Activated naive CD8-positive, alpha-beta T cell treated with anti-CD3 and anti-CD28 coated beads, Interleukin-2, amount 50 U/mL, for 24 hours (primary cell): ENCODE data around the gene RADX.

Experiments used
- ATAC-seq: fragments of 150-1000 bp; cut with Tn5 transposase; one replicate; pipeline ENCODE4 v1.10.0; 2021
- DNase-seq: peaks from one replicate; pipeline ENCODE4 v3.0.0; 2021
- H3K27ac Mint-ChIP-seq: one replicate; pipeline ENCODE4 v1.8.0; 2021; ENCODE audit warnings: mild to moderate bottlenecking, mixed read lengths
- H3K27me3 Mint-ChIP-seq: one replicate; pipeline ENCODE4 v1.8.0; 2021; ENCODE audit warnings: mixed read lengths
- H3K36me3 Mint-ChIP-seq: one replicate; pipeline ENCODE4 v1.8.0; 2021; ENCODE audit warnings: low read depth, mixed read lengths
- H3K4me1 Mint-ChIP-seq: one replicate; pipeline ENCODE4 v1.8.0; 2021; ENCODE audit warnings: mixed read lengths
- H3K4me3 Mint-ChIP-seq: one replicate; pipeline ENCODE4 v1.8.0; 2021; ENCODE audit warnings: mild to moderate bottlenecking, moderate library complexity, mixed read lengths
- H3K9me3 Mint-ChIP-seq: one replicate; pipeline ENCODE4 v1.8.0; 2021; ENCODE audit warnings: mixed read lengths

The RADX gene

GRCh38 chrX:106716004-106716403, 104.2 kb downstream of the RADX start:
- no peak overlapping the region for H3K27ac Mint-ChIP-seq
- peaks cover 2% of the 10 kb centered on the region for H3K27me3 Mint-ChIP-seq
- no peaks in the 10 kb centered on the region for H3K4me1 Mint-ChIP-seq
- no peaks in the 10 kb centered on the region for H3K36me3 Mint-ChIP-seq
- no peak overlapping the region for H3K4me3 Mint-ChIP-seq
- no peak for ATAC-seq
- DNase-seq = no peak
- H3K9me3 Mint-ChIP-seq = no peaks in the 10 kb centered on the region

GRCh38 chrX:106716463-106716862, 104.7 kb downstream of the RADX start:
- ATAC-seq (no peak), DNase-seq (no peak)
- H3K4me3 Mint-ChIP-seq = no peak overlapping the region
- H3K9me3 Mint-ChIP-seq = no peaks in the 10 kb centered on the region
- peaks cover 2% of the 10 kb centered on the region for H3K27me3 Mint-ChIP-seq
- no peaks in the 10 kb centered on the region for H3K36me3 Mint-ChIP-seq
- H3K27ac Mint-ChIP-seq = no peak overlapping the region
- no peaks in the 10 kb centered on the region for H3K4me1 Mint-ChIP-seq

GRCh38 chrX:106718709-106719108, 106.9 kb downstream of the RADX start:
- no peak overlapping the region for H3K27ac Mint-ChIP-seq
- no peak overlapping the region for H3K4me3 Mint-ChIP-seq
- peaks cover 5% of the 10 kb centered on the region for H3K27me3 Mint-ChIP-seq
- no peak for DNase-seq
- H3K4me1 Mint-ChIP-seq = no peaks in the 10 kb centered on the region
- H3K9me3 Mint-ChIP-seq = no peaks in the 10 kb centered on the region
- no peak for ATAC-seq
- no peaks in the 10 kb centered on the region for H3K36me3 Mint-ChIP-seq

GRCh38 chrX:106725931-106726330, 114.2 kb downstream of the RADX start:
- no peak overlapping the region for H3K27ac Mint-ChIP-seq
- no peak for DNase-seq
- no peaks in the 10 kb centered on the region for H3K9me3 Mint-ChIP-seq
- peak overlapping the region; percentile 55 for H3K4me3 Mint-ChIP-seq
- no peaks in the 10 kb centered on the region for H3K36me3 Mint-ChIP-seq
- H3K27me3 Mint-ChIP-seq = peaks cover 27% of the 10 kb centered on the region
- ATAC-seq = no peak
- H3K4me1 Mint-ChIP-seq = no peaks in the 10 kb centered on the region

- no peaks in the 10 kb centered on the region for H3K9me3 Mint-ChIP-seq
- ATAC-seq (peak; percentile 59), DNase-seq (peak; percentile 5)
- no peaks in the 10 kb centered on the region for H3K4me1 Mint-ChIP-seq
- H3K36me3 Mint-ChIP-seq = no peaks in the 10 kb centered on the region
- peaks cover 29% of the 10 kb centered on the region for H3K27me3 Mint-ChIP-seq
- no peak within 1 kb of the TSS for H3K27ac Mint-ChIP-seq
- peak within 1 kb of the TSS; percentile 55 for H3K4me3 Mint-ChIP-seq
These were observed 115.0 kb downstream of the RADX start, which contains the start of gene RNF128 for GRCh38 chrX:106726485-106727437. Gene RNF128 (plus strand): TSS chrX:106726701. CDS start chrX:106726914, 213 bp downstream.

- Mint-ChIP-seq H3K27me3 (peaks cover 29% of the 10 kb centered on the region), H3K9me3 (no peaks in the 10 kb centered on the region), H3K4me1 (no peaks in the 10 kb centered on the region), H3K4me3 (no peak overlapping the region), H3K36me3 (no peaks in the 10 kb centered on the region), H3K27ac (no peak overlapping the region)
- DNase-seq (no peak), ATAC-seq (no peak)
These were observed 116.6 kb downstream of the RADX start for GRCh38 chrX:106728337-106728736.
